ENCODE data around the gene CRYBG3. TPM values are rescaled to one million over a fixed set of nuclear protein-coding genes. Genes with fewer than 3 reads are reported as not detected.

The CRYBG3 gene
- total RNA-seq, 1 donor: 20.3 TPM

- H3K27ac ChIP-seq (ENCODE audit: low read depth, low read length): no peak overlapping the region
- H2AFZ ChIP-seq (ENCODE audit: low read length): no peak overlapping the region
- peaks cover 11% of the 10 kb centered on the region for H3K4me1 ChIP-seq (ENCODE audit: insufficient read depth, low read length)
- H3K79me2 ChIP-seq (ENCODE audit: insufficient read depth, low read length): no peaks in the 10 kb centered on the region
- peaks cover 10% of the 10 kb centered on the region for H4K20me1 ChIP-seq (ENCODE audit: insufficient read depth, low read length)
- no peaks in the 10 kb centered on the region for H3K27me3 ChIP-seq (ENCODE audit: insufficient read depth, low read length)
- peaks cover 75% of the 10 kb centered on the region for H3K36me3 ChIP-seq (ENCODE audit: insufficient read depth, low read length)
- no peak overlapping the region for H3K4me3 ChIP-seq (ENCODE audit: insufficient read depth, low read length)
- no peak for TF ChIP-seq CTCF (IDR thresholded peaks at IDR 0.05; ENCODE audit: extremely low read depth, low read depth, low read length)
- no peak for DNase-seq (ENCODE audit: insufficient read length, low spot score, missing footprints)
- H3K4me2 ChIP-seq (ENCODE audit: insufficient read depth, low read length): no peak overlapping the region
- H3K9me3 ChIP-seq (ENCODE audit: low read depth, low read length): no peaks in the 10 kb centered on the region
These were observed 126.7 kb downstream of the CRYBG3 start for GRCh38 chr3:97948351-97949109.

- no peak for TF ChIP-seq CTCF (IDR thresholded peaks at IDR 0.05; ENCODE audit: extremely low read depth, low read depth, low read length)
- no peak overlapping the region for H3K4me3 ChIP-seq (ENCODE audit: insufficient read depth, low read length)
- no peak overlapping the region for H3K27ac ChIP-seq (ENCODE audit: low read depth, low read length)
- DNase-seq (ENCODE audit: insufficient read length, low spot score, missing footprints): no peak
- H3K36me3 ChIP-seq (ENCODE audit: insufficient read depth, low read length): peaks cover 77% of the 10 kb centered on the region
- no peaks in the 10 kb centered on the region for H3K9me3 ChIP-seq (ENCODE audit: low read depth, low read length)
- peaks cover 11% of the 10 kb centered on the region for H3K4me1 ChIP-seq (ENCODE audit: insufficient read depth, low read length)
- no peaks in the 10 kb centered on the region for H3K79me2 ChIP-seq (ENCODE audit: insufficient read depth, low read length)
- H3K4me2 ChIP-seq (ENCODE audit: insufficient read depth, low read length): no peak overlapping the region
- no peaks in the 10 kb centered on the region for H3K27me3 ChIP-seq (ENCODE audit: insufficient read depth, low read length)
- H4K20me1 ChIP-seq (ENCODE audit: insufficient read depth, low read length): peaks cover 10% of the 10 kb centered on the region
- H2AFZ ChIP-seq (ENCODE audit: low read length): no peak overlapping the region
These were observed 127.3 kb downstream of the CRYBG3 start for GRCh38 chr3:97949110-97949485.

- peaks cover 11% of the 10 kb centered on the region for H3K4me1 ChIP-seq (ENCODE audit: insufficient read depth, low read length)
- H3K4me2 ChIP-seq (ENCODE audit: insufficient read depth, low read length): no peak overlapping the region
- H3K36me3 ChIP-seq (ENCODE audit: insufficient read depth, low read length): peaks cover 79% of the 10 kb centered on the region
- DNase-seq (ENCODE audit: insufficient read length, low spot score, missing footprints): no peak
- H3K79me2 ChIP-seq (ENCODE audit: insufficient read depth, low read length): no peaks in the 10 kb centered on the region
- no peaks in the 10 kb centered on the region for H3K27me3 ChIP-seq (ENCODE audit: insufficient read depth, low read length)
- TF ChIP-seq CTCF (IDR thresholded peaks at IDR 0.05; ENCODE audit: extremely low read depth, low read depth, low read length): no peak
- no peak overlapping the region for H2AFZ ChIP-seq (ENCODE audit: low read length)
- H3K9me3 ChIP-seq (ENCODE audit: low read depth, low read length): no peaks in the 10 kb centered on the region
- H3K4me3 ChIP-seq (ENCODE audit: insufficient read depth, low read length): no peak overlapping the region
- no peak overlapping the region for H3K27ac ChIP-seq (ENCODE audit: low read depth, low read length)
- peaks cover 10% of the 10 kb centered on the region for H4K20me1 ChIP-seq (ENCODE audit: insufficient read depth, low read length)
These were observed 127.9 kb downstream of the CRYBG3 start for GRCh38 chr3:97949743-97950142.

GRCh38 chr3:97950360-97950759, 128.5 kb downstream of the CRYBG3 start:
- DNase-seq (ENCODE audit: insufficient read length, low spot score, missing footprints): no peak
- Histone ChIP-seq H3K4me3 (ENCODE audit: insufficient read depth, low read length) (no peak overlapping the region), H3K27me3 (ENCODE audit: insufficient read depth, low read length) (no peaks in the 10 kb centered on the region), H3K4me1 (ENCODE audit: insufficient read depth, low read length) (peaks cover 11% of the 10 kb centered on the region), H3K4me2 (ENCODE audit: insufficient read depth, low read length) (no peak overlapping the region), H3K27ac (ENCODE audit: low read depth, low read length) (no peak overlapping the region), H3K36me3 (ENCODE audit: insufficient read depth, low read length) (peaks cover 79% of the 10 kb centered on the region), H3K9me3 (ENCODE audit: low read depth, low read length) (no peaks in the 10 kb centered on the region), H4K20me1 (ENCODE audit: insufficient read depth, low read length) (peaks cover 10% of the 10 kb centered on the region), H3K79me2 (ENCODE audit: insufficient read depth, low read length) (no peaks in the 10 kb centered on the region), H2AFZ (ENCODE audit: low read length) (no peak overlapping the region)
- TF ChIP-seq CTCF (IDR thresholded peaks at IDR 0.05; ENCODE audit: extremely low read depth, low read depth, low read length): no peak

All from osteoblast (primary cell).